ENCODE measurements around the gene NME7.
"Not testable (repeated sequence)": the region's sequence is repeated elsewhere in the genome, so short reads cannot be mapped to it uniquely, and the experiment has no call there.

NME7 gene

DNA sequence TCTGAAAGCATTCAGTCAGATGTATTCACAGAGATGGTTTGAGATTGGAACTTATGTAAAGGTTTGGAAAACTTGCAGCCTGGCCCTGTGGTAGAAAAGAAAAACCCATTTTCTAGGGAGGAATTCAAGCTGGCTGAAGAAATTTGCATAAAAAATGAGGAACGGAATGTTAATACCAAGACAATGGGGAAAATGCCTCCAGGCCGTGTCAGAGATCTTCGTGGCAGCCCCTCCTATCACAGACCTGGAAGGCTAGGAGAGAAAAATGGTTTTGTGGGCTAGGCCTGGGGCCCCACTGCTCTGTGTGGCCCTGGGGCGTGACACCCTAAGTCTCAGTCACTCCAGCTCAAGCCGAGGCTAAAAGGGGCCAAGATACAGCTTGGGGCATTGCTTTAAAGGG lies 26.7 kb downstream of the NME7 start:
- DNase-seq, result no peak

DNA sequence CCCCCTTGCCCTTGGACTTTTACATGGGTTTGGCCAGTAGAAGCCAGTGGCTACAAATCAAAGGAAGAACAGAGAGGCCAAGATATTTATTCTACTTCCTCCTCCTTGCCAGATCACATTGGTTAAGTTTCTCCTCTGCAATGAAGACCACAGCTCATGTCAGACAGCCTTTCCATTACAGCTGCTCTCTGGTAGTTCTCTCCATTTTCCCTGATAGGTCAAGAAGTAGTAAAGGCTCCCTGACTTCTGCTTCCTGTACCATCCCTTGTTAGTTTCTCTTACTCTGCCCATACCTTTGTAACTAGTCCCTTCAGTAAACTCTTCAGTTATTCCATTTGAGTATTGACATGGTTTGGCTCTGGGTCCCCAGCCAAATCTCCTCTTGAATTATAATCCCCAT lies 27.8 kb downstream of the NME7 start:
- DNase-seq, result no peak

DNA sequence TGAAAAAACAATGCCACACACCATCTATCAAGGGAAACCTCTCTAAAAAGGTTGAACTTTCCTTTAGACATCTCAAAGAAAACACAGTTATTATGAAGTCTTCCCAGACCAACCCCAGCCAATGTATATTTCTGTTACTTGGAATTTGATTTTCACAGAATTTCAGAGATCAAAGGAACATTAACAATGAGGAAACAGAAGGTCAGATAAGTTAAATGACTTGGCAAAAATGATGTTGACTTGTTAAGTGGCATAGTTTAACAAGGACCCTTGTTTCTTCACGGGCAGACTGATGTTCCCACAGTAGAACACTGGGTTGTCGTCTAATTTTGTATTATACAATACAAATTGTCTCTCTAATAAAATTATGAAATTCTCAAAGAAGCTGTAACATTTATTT lies 29.0 kb downstream of the NME7 start:
- DNase-seq, result no peak

DNA sequence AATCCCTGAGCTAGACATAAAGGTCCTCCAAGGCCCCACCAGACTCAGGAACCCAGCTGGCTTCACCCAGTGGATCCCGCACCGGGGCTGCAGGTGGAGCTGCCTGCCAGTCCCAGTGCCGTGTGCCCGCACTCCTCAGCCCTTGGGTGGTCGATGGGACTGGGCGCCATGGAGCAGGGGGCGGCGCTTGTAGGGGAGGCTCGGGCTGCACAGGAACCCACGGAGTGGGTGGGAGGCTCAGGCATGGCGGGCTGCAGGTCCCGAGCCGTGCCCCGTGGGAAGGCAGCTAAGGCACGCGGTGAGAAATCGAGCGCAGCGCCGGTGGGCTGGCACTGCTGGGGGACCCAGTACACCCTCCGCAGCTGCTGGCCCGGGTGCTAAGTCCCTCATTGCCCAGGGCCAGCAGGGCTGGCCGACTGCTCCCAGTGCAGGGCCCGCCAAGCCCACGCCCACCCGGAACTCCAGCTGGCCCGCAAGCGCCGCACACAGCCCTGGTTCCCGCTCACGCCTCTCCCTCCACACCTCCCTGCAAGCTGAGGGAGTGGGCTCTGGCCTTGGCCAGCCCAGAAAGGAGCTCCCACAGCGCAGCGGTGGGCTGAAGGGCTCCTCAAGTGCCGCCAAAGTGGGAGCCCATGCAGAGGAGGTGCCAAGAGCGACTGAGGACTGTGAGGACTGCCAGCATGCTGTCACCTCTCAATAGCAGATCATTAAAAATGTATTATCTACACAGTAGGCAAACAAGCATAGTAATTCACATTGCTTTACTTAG lies 30.5 kb downstream of the NME7 start:
- DNase-seq, result not testable (repeated sequence)

DNA sequence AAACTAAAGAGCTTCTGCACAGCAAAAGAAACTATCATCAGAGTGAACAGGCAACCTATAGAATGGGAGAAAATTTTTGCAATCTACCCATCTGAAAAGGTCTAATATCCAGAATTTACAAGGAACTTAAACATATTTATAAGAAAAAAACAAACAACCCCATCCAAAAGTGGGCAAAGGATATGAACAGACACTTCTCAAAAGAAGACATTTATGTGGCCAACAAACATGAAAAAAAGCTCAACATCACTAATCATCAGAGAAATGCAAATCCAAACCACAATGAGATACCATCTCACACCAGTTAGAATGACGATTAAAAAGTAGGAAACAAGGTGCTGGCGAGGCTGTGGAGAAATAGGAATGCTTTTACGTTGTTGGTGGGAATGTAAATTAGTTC lies 32.9 kb downstream of the NME7 start:
- not testable (repeated sequence) for DNase-seq

DNA sequence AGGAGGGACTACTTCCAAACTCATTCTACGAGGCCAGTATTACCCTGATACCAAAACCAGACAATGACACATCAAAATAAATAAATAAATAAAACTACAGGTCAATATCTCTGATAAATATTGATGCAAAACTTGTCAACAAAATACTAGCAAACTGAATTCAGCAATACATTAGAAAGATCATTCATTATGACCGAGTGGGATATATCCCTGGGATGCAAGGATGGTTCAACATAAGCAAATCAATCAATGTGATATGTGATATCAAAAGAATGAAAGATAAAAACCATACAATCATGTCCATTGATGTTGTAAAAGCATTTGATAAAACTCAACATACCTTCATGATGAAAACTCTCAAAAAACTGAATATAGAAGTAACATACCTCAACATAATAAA lies 36.7 kb downstream of the NME7 start:
- DNase-seq, result no peak

DNA sequence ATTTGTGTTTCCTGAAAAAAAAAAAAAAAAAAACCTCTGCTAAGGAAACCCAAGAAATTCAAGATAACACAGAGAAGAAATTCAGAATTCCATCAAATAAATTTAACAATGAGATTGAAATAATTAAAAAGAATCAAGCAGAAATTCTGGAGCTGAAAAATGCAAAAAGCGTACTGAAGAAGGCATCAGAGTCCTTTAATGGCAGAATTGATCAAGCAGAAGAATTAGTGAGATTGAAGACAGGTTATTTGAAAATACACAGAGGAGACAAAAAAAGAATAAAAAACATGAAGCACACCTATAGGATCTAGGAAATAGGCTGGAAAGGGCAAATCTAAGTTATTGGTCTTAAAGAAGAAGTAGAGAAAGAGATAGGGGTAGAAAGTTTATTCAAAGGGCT lies 38.2 kb downstream of the NME7 start:
- DNase-seq, result no peak

DNA sequence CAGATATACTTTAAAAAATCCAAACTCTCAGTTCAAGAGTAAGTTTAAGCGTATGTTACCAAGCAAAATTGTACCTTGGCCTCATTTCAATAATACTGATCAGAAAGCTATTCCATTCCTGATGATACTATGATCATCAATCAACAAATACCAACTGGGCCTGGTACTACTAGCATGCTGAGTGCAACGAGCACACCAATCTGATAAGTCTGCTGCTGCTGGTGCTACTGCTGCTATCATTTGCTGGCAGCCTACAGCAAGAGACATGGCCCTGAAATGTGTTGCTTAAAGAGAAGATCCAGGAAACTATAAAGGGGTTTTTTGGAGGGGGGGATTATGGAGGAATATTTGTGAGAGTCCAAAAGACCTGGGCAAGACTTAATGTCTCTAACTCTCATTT lies 39.7 kb downstream of the NME7 start:
- no peak for DNase-seq

DNA sequence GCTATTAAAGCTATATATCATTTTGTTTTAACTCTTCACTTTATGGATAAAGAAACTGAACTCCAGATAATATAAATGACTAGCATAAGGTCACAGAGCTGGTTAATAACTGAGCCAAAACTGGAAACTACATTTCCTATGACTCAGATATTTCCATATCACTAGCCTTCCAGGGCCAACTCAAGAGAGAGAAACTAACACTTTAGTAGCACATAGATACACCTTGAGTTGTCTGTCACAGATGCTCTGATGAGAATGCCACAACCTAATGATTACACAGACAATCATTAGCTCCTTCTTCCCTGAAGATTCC lies 40.7 kb downstream of the NME7 start:
- no peak for DNase-seq

DNA sequence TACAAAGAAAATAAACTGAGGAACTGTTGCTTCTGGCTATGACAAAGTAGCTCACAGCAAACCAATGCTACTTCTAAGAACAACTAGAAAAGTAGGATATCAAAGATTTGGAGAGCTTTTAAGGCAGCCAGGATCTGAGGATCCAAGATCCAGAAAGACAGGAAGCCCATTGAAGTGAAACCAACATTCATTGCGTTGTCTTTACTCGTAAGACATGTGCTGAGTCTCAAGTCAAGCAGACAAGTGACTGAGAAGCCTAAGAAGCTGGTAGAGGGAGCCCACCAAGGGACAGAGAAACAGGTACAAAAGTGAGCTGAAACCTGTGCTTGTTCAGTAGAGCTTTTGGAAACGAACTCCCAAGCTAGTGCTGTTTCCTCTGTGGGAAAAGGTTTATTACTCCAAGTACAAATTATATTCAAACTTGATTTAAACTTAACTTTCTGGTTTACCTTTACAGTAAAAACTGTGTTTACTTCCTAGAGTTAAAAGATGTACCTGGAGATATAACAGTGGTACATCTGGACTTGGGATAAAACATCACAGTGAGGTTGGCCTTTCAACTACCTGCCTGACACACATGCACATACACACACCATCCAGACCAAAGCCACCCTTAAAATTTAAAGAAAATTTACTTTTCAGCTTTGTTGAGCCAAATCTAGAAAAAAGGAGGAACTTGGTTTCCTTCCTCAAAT lies 41.2 kb downstream of the NME7 start:
- no peak for DNase-seq

DNA sequence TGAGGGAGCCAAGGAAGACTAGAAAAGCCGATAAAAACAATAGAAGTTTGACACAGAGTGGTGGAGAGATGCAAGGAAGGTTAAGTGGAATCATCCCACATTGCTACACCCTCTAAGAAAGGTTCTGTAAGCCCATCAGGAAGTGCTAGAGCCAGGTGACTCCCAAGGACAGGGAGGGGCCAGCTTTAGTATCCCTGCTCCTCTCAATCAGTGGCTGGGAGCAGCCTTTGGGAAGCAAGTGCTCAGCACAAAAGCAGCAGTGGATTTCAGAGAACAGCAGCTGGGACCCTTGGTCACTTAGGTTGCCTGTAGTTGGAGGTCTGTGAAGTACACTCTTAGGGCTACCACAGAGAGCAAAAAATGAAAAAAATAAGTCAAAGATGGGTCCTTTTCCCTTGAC lies 42.5 kb downstream of the NME7 start:
- no peak for DNase-seq

DNA sequence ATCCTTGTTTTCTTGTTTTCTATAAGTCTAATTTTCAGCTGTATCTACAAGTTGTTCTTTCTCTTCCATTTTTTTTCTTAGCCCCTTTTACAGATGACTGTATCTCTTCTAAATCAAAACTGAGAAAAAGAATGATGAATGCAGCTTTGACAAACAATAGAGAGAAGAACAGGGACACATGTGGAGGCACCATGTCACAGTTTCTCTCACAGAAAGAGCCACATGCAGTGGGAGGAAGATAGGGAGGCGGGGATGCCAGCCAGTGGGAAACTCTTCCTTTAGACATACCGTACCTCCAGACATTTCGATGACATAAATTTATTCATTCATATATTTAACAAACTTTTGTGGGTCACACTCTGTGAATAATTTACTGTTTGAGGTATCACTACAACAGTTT lies 45.5 kb downstream of the NME7 start:
- no peak for DNase-seq

DNA sequence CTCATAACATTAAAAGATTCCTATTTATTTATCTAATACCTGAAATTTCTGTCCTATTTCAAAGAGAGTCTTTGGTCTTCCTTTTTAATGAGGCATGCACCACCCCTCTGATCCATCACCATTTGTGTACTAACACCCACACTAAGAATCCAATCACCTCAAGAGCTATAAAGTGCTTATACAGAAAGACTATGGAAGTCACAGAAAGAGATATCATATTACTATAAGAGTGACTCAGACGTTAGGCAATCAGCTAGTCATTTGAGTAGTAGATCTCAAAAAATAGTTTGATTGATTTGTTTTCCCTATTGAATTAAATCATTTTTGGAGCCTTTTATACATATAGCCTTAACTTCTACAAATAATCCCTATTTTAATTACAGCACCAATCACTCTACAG lies 46.1 kb downstream of the NME7 start:
- DNase-seq, result no peak

DNA sequence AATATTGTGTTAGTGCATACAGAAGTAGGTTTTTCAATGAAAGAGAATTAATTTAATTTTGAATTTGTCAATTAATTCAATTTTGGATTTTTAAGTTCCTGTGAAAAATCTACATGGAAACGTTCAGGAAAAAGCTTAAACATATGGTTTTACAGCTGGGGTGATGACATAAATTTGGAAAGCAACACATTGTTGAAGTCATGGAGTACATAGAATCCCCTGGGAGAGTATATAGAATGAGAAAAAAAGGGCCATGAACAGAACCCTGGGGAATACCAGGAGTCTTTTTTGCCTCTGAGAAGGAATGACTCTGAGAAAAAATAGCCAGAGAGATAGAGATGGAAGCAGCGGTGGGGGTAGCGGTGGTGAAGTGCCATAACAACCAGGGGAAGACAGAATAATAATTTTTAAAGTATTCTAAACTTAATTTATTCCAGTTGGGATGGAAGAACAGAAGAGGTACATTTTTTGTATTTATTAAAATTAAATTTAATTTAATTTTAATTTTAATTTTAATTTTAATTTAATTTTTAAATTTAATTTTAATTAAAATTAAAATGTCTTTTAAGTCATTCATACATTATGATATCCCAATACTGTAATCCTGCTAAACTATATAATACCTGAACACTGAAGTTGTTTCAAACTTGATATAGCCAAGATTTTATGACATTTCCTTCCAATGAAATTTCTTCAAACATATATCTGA lies 48.9 kb downstream of the NME7 start:
- no peak for DNase-seq

DNA sequence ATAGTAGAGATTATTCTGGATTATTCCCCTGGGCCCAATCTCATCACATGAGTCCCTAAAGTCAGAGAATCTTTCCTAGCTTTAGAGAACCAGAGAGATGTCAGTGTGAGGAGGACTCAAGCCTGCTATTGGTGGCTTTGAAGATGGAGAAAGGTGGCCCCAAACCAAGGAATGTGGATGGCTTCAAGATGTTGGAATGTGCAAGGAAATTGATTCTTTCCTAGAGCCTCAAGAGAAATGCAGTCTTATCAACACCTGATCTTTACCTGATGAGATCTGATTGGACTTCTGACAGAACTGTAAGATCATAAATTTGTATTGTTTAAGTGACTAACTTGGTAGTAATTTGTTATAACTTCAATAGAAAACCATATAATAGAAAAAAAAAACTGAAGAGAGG lies 51.0 kb downstream of the NME7 start:
- no peak for DNase-seq

DNA sequence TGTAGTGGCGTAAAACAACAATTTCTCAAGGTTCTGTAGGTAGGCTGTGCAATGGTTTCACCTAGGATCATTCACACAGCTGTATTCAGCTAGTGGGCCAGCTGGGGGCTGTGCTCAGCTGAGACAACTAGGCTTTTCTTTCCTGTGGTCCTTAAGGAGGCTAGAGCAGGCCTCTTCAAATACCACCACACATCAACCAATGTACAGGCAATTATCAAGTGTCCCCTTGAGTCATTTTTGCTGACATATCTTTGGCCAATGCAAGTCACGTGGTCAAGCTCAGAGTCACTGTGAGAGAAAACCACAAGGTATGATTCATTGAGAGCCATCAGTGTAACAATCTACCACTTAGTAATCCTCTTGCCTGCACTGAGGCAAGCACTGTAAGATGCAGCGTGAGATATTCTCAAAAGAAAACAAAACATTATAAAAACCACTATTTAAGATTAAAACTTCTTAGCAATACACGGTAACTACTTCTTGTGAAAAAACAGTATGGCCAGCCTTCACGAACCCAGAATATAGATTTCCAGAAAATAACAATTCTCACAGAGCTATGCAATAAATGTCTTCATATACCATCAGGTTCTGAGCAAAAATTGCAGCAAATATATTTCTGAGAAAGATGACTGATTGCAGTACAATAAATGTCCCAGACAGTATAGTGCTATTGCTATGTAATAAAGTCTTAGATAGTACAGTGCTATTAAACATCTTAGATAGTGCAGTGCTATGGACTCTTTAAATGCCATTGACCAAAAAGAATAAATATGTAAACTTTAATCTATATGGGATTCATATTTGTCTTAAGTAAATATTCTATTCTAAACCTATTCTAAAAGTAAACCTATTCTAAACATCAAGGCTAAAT lies 55.3 kb downstream of the NME7 start:
- no peak for DNase-seq

DNA sequence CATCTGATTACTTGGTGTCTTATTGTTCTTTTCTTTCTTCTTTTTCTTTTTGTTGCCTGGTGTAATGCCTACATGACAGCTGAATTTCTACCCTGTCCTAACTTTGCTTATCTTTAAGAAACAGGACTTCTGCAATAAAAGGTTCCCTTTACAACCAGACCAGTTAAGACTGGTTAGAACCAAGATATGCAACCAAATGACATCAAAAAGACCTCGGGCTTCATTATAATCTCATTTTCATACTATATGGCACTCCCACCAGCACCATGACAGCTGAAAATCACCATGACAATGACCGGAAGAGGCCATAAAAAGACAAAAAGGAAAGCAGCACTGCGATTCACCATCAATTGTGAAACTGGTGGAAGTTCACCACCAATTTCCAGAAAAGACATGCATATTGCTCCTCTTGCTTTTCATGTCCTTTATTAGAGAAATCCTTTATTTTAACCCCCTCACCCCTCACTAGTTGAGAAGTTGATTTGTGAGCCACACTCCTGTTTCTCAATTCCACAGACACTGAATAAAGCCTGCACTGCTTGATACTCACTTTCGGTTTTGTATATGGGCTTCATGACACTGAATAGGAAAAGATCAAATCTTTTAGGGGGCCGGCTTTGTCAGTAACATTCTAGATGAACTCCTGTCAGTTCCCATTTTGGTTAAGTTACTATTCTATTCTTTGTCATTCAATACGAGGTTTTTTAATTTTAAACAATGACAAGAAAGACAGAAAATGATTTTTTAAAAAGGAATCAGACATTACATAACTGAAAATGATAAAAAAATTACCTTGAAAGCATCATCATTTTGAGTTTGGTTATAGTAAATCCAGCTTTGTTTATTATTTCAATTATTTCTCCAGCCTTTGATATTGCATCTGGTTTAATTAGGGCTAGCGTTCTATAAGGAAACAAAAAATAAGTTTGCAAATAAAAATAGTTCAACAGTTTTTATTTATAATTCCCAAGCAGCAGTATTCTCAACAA lies 58.1 kb downstream of the NME7 start:
- DNase-seq, result no peak

DNA sequence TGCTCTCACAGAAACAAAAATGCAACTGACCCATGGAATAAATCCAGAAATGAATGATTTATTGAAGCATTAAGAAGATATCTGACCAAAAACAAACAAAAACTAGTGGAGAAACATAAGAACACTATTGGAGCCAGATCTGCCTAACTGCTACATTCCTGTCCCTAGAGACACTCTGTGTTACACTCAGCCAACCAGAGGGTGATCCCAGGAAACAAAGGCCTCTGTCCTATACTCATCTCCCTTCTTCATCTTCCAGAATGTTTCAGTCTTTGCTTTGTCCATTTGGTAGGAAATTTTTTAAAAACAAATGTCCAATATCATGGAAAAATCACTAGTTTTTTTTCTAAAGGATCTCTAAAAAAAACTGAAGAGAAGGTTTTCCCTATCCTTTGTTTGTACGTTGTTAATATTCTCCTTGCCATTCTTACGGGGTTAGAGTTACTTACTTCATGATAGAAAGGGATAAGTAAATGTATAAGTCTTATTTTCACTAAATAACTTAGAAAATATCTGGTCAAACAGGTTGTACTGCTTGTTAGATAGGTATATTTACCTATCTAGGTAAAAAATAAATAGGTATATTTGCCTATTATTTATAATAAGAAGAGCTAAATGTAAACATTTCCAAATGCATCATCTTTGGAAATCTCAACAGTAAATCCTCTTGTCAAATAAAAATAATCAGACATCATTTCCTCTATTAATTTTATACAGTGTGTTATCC lies 59.1 kb downstream of the NME7 start:
- no peak for DNase-seq

DNA sequence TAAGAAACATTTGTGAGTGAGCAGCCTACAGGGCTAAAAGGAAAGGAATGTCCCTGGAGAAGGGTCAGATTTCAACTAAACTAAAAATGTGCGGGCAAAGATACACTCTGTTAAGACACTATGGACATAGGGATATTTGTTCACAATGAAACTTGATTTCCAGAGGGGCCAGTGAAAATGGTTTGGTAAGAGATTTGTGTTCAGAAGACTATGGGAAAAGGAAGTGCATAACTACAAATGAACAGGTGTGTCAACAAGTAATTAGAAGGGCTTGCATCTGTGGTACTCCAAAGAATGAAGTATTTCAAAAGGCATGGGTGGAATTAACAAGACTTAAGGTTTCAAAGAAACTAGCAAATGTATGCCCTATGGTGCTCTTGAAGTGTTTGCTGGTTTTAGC lies 60.4 kb downstream of the NME7 start:
- DNase-seq, result no peak

DNA sequence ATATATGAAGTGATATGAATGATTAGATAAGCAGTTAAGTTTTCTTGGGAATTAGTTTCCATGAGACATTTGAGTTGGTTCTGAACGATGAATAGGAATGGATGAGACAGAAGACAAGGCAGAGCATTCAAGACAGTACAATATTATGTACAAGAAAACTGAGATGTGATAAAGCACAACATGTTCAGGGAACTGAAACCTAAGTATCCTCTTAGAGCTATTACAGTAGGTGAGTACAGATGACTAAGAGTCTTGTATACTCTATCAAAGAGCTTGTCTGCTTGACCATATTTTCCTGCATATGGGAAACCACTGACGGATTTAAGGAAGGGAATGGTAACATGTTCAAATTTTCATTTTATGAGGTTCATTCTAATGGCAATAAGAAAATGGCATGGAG lies 61.6 kb downstream of the NME7 start:
- no peak for DNase-seq

DNA sequence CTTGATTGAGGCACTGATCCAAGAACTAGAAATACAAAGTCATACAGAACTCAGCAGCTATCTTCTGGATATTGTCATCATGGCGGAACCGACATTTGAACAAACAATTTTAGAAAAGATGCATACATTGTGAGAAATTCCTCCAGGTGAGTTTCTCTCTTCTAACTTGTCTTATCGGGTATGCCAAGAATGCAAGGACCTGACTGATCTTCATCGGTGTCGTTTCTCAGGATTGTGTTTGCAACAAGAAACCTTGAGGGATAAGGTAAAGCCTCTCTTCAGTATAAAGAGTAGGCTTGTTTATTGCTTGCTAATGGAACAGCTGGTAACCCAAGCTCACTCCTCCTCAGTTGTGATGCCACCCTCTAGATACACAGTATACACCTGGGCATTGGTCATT lies 62.2 kb downstream of the NME7 start:
- DNase-seq, result no peak

Data from effector CD8-positive, alpha-beta T cell (primary cell).